SK-MEL-5 (cell line): ENCODE data around the gene KPRP. TPM values are rescaled to one million over a fixed set of nuclear protein-coding genes. Genes with fewer than 3 reads are reported as not detected.

Experiments
- DNase-seq: peaks from one replicate; pipeline ENCODE4 v3.0.0-alpha.2; 2016; ENCODE audit warnings: low read depth, low spot score
- in situ Hi-C: cut with HindIII; loops from 2 replicates; pipeline ENCODE4 v1.10.0; 2016; ENCODE audit warnings: low sequenced_read_pairs, high pct_unique_total_duplicates, low pct_unique_long_range_greater_than_20kb
- polyA plus RNA-seq, 2 experiments: library from polyadenylated mRNA; depleted of rRNA; stranded (reverse); fragments of >200 nt; gene quantifications; 2 replicates each; pipeline ENCODE4 v1.2.3, GENCODE V29; 2015
- total RNA-seq: library from RNA; depleted of rRNA; stranded (reverse); fragments of >200 nt; shearing (Covaris generic); gene quantifications from 2 replicates; pipeline ENCODE4 v1.2.3, GENCODE V29; 2014; rRNA removed

KPRP gene, protein sequence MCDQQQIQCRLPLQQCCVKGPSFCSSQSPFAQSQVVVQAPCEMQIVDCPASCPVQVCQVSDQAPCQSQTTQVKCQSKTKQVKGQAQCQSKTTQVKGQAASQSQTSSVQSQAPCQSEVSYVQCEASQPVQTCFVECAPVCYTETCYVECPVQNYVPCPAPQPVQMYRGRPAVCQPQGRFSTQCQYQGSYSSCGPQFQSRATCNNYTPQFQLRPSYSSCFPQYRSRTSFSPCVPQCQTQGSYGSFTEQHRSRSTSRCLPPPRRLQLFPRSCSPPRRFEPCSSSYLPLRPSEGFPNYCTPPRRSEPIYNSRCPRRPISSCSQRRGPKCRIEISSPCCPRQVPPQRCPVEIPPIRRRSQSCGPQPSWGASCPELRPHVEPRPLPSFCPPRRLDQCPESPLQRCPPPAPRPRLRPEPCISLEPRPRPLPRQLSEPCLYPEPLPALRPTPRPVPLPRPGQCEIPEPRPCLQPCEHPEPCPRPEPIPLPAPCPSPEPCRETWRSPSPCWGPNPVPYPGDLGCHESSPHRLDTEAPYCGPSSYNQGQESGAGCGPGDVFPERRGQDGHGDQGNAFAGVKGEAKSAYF
- not detected in 2 replicates for total RNA-seq
- not detected in 2 replicates for polyA plus RNA-seq (2015; cell fraction: cytosol; rRNA removed)
- polyA plus RNA-seq (2015; cell fraction: nucleus; rRNA removed): not detected in 2 replicates

DNA sequence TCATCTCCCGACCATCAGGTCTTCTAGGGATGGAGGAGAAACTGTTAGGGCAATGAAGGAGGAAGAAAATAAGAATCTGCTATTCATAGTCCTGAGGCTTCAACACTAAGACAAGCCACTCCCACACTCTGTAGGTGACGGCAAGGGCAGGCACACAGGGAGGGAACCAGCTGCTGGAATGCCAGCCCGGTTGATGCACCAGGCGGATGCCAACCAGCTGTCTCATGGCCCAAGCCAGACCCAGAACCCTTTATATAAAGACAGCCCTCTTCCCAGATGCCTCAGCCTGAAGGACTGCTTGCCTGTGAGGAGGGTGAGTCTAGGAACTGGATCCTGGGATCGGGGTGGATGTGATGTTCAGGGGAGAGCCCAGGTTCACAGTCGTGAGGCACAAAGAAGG, at the start of gene KPRP:
KPRP (plus strand) TSS at position 279 of the 400 bp plus-strand sequence. CDS start 1,564 bp downstream, outside the sequence.
- in situ Hi-C loops: no loop called here
- no peak for DNase-seq

GRCh38 chr1:152718238-152718637, 39.6 kb upstream of the KPRP start:
- in situ Hi-C loops: no loop called here
- DNase-seq: no peak

GRCh38 chr1:152725261-152725660, 32.6 kb upstream of the KPRP start:
- in situ Hi-C loops: no loop called here
- no peak for DNase-seq

- no peak for DNase-seq
- in situ Hi-C loops: no loop called here
Observed at GRCh38 chr1:152728986-152729385, 28.8 kb upstream of the KPRP start.

DNA sequence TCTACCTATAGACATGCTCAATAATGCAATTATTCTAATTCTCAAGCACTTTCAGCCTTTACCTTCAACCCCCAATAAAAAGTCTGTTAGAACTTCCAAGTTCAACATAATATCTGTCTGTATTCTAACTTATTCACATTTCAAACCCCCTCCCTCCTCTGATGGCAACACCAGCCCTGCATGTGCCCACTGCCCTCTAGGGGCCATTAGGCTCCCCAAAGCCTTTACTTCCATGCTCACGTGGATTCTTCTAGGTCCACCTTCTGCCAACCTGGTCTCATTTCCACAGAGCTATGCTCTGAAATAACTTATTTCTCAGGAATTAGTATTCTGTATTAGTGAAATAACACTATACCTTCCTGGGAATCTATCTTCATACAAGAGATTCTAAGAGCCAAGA, 22.2 kb upstream of the KPRP start:
- DNase-seq: peak; percentile 70
- in situ Hi-C loops: no loop called here

DNA sequence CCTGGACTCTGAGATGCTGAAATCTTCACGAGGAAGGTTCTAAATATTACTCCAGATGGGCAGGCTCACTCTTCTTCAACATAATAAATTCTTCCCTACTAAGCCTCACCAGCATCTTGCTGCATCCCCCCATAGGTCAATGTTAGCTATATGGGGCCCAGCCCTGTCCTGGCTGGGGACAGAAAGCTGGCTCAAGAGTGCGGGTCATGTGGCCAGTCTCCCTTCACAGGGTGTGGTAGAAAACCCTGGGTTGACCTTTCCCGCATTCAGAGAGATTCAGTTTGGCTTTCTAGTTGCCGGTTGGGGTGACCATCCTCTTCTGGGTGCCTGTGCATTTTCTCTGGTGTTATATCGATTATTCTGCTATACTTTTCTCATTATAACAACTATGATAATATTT, 19.8 kb upstream of the KPRP start:
- no peak for DNase-seq
- in situ Hi-C loops: no loop called here

DNA sequence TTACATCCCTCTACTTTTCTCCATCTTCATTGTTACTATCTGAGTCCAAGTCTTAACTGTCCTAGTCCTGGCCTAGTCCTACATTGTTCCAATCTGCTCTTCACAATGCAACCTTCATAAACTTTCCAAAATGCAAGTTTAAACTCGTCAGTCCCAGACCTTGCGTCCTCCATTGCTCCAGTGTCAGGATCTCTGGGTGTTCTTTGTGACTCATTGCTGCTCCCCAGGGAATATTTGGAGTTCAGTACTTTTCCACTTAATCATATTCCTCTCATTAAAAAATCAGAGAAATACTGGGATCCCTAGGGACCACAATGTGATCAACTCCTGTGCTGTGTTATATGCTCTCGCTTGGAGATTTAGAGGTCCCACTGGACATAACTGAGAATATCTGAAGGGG, 18.0 kb upstream of the KPRP start:
- DNase-seq: no peak
- in situ Hi-C loops: no loop called here

GRCh38 chr1:152741656-152742055, 16.2 kb upstream of the KPRP start:
- in situ Hi-C loops: no loop called here
- DNase-seq: no peak

DNA sequence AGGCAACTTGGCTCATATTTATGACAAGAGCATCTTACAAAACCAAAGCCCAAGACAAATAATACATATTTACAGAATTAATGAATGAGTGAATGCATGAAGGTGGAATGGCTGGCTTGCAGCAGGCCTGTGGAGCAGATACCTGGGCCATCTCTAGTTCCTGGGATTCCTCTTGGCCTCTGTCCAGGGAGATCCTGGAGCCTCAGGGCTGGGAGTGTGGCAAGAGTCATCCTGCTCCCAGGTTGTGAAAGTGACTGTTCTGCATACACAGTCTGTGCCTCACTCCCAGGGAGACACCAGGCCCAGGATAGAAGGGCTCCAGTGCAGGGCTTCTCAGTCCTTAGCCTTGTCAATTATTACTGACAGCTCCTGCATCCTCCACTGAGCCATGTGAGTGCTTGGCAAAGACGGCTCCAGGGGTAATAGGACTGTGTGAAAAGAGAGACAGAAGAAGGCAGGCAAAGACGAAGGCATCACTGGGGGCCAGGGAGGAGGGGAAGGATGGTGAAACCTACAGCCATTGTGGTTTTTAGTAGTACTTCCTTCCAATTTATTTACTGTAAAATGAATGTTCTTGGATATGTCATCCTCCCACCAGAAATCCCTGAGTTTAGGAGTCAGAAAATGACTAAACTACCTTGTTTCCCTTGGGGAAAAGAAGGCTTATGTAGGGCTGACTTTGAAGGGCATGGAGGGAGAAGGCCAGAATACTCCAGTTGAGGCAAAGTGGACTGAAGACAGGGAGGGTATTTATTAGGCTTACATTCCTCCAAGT, 14.3 kb upstream of the KPRP start:
- in situ Hi-C loops: no loop called here
- no peak for DNase-seq

- DNase-seq: peak; percentile 62
- in situ Hi-C loops: no loop called here
Observed at GRCh38 chr1:152745289-152745704, 12.5 kb upstream of the KPRP start.

DNA sequence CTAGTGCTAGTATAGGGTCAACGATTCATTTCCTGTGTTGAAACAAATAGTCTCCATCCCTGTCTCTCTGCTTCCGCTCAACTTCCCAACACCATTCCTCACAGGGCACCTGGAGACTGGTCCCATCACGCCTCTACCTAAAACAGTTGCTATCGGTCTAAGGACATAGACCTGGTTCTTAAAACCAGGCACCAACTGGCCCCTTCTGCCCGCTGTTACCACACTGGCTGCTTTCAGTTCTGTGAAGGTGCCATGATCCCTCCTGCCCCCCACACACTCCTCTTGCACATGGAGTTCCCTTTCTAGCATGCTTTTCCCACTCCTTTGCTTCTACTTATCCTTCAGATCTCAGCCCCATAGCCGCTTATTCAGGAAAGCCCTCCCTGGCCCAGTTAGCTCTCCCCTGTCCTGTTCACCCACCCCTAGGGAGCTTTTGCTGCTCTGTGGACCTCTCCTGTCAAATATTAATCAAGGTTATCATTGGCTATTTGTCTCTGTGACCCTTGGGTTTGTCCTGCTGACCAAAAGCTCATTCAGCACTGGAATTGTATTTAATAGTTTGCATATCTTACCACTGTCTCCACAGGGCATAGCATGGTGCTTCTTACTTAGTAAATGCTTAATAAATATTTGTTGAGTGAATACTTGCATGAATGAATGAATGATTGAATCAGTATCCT, 11.9 kb upstream of the KPRP start:
- DNase-seq: no peak
- in situ Hi-C loops: no loop called here

GRCh38 chr1:152747831-152748230, 10.0 kb upstream of the KPRP start:
- in situ Hi-C loops: no loop called here
- no peak for DNase-seq

DNA sequence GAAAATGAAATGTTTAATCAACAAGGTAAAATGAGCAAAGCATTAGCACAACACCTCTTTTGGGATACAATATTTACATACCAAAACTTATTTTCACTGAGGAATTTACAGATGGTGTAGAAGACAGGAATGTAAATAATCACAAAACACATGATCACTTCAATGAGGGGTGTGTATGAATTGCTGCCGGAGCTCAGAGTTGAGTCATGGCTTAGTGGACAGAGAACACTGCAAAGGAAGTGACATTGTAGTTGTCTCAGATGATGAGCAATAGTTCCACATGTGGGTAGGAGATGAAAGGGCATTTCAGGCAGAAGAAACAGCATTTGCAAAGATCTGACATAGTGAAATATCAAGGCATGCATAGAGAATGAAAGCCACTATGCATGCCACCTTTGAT, 5.6 kb upstream of the KPRP start:
- in situ Hi-C loops: no loop called here
- DNase-seq: peak; percentile 46

GRCh38 chr1:152753586-152753985, 4.2 kb upstream of the KPRP start:
- DNase-seq: no peak
- in situ Hi-C loops: no loop called here

DNA sequence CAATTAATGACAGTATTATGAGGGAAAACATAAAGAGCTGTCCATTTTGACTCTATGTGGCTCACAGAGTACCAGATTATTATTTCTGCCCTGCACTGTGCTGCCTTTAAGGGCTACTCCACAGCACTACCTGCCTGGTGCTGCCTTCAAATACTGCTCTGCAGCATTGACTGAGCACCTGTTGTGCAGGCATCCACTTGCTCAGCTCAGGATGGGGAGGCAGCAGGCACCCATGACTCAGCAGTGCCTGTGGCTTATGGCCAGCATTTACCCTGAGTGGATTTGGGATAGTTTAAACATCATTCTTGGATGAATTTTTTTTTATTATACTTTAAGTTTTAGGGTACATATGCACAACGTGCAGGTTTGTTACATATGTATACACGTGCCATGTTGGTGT, 953 bp upstream of the KPRP start:
- in situ Hi-C loops: no loop called here
- DNase-seq: no peak

GRCh38 chr1:152758636-152759035, 811 bp downstream of the KPRP start:
- in situ Hi-C loops: no loop called here
- DNase-seq: no peak

- no peak for DNase-seq
- in situ Hi-C loops: no loop called here
Observed at GRCh38 chr1:152759453-152760173, 1.8 kb downstream of the KPRP start.
